Measurements from ENCODE around the gene RRP1B.

Gene RRP1B

GRCh38 chr21:43624339-43624738, 35.0 kb upstream of the RRP1B start:
- peaks cover 11% of the 10 kb centered on the region for H3K4me1 ChIP-seq (ENCODE audit: insufficient read depth, low read length)
- no peaks in the 10 kb centered on the region for H3K27me3 ChIP-seq (ENCODE audit: insufficient read depth, low read length, poor library complexity)
- no peak overlapping the region for H2AFZ ChIP-seq (ENCODE audit: low read depth, low read length)
- no peaks in the 10 kb centered on the region for H4K20me1 ChIP-seq (ENCODE audit: insufficient read depth, low read length)
- H3K79me2 ChIP-seq (ENCODE audit: insufficient read depth, low read length), result no peaks in the 10 kb centered on the region
- TF ChIP-seq EZH2 (IDR thresholded peaks at IDR 0.05; ENCODE audit: borderline replicate concordance, low read depth, low read length, severe bottlenecking) (no peak), CTCF (IDR thresholded peaks at IDR 0.05; ENCODE audit: borderline replicate concordance, extremely low read depth, low read length, poor library complexity, severe bottlenecking) (no peak)
- H3K4me2 ChIP-seq (ENCODE audit: insufficient read depth, low read length), result no peak overlapping the region
- H3K27ac ChIP-seq (ENCODE audit: low read length), result no peak overlapping the region
- peaks cover 6% of the 10 kb centered on the region for H3K9me3 ChIP-seq (ENCODE audit: insufficient read depth, low read length, severe bottlenecking)
- H3K9ac ChIP-seq (ENCODE audit: low read depth, low read length), result no peak overlapping the region
- ATAC-seq (ENCODE audit: insufficient read depth, low read depth) (no peak), DNase-seq (no peak)
- no peak overlapping the region for H3K4me3 ChIP-seq (ENCODE audit: low read depth in 1 of 2, low read length in 2 of 2)
- no peaks in the 10 kb centered on the region; the same call in 1 of the 2 replicates for H3K36me3 ChIP-seq (ENCODE audit: insufficient read depth, low read length)

- no peak overlapping the region for H3K4me2 ChIP-seq (ENCODE audit: insufficient read depth, low read length)
- H3K79me2 ChIP-seq (ENCODE audit: insufficient read depth, low read length), result no peaks in the 10 kb centered on the region
- H4K20me1 ChIP-seq (ENCODE audit: insufficient read depth, low read length), result no peaks in the 10 kb centered on the region
- no peak for DNase-seq
- no peak overlapping the region for H2AFZ ChIP-seq (ENCODE audit: low read depth, low read length)
- H3K36me3 ChIP-seq (ENCODE audit: insufficient read depth, low read length), result no peaks in the 10 kb centered on the region
- no peak overlapping the region for H3K9ac ChIP-seq (ENCODE audit: low read depth, low read length)
- peaks cover 11% of the 10 kb centered on the region for H3K4me1 ChIP-seq (ENCODE audit: insufficient read depth, low read length)
- no peak overlapping the region for H3K4me3 ChIP-seq (ENCODE audit: low read depth in 1 of 2, low read length in 2 of 2)
- H3K9me3 ChIP-seq (ENCODE audit: insufficient read depth, low read length, severe bottlenecking), result peaks cover 6% of the 10 kb centered on the region
- TF ChIP-seq CTCF (IDR thresholded peaks at IDR 0.05; ENCODE audit: borderline replicate concordance, extremely low read depth, low read length, poor library complexity, severe bottlenecking), result no peak
- no peak for ATAC-seq (ENCODE audit: insufficient read depth, low read depth)
- no peak overlapping the region for H3K27ac ChIP-seq (ENCODE audit: low read length)
- H3K27me3 ChIP-seq (ENCODE audit: insufficient read depth, low read length, poor library complexity), result no peaks in the 10 kb centered on the region
These were observed 33.0 kb upstream of the RRP1B start for GRCh38 chr21:43626390-43626789.

GRCh38 chr21:43627527-43627926, 31.8 kb upstream of the RRP1B start:
- H4K20me1 ChIP-seq (ENCODE audit: insufficient read depth, low read length), result no peaks in the 10 kb centered on the region
- DNase-seq (no peak), ATAC-seq (ENCODE audit: insufficient read depth, low read depth) (no peak)
- no peaks in the 10 kb centered on the region for H3K79me2 ChIP-seq (ENCODE audit: insufficient read depth, low read length)
- H3K4me2 ChIP-seq (ENCODE audit: insufficient read depth, low read length), result no peak overlapping the region
- H3K9me3 ChIP-seq (ENCODE audit: insufficient read depth, low read length, severe bottlenecking), result peaks cover 6% of the 10 kb centered on the region
- no peak overlapping the region for H3K9ac ChIP-seq (ENCODE audit: low read depth, low read length)
- H3K4me1 ChIP-seq (ENCODE audit: insufficient read depth, low read length), result peaks cover 5% of the 10 kb centered on the region
- no peaks in the 10 kb centered on the region for H3K27me3 ChIP-seq (ENCODE audit: insufficient read depth, low read length, poor library complexity)
- H3K27ac ChIP-seq (ENCODE audit: low read length), result no peak overlapping the region
- H3K4me3 ChIP-seq (ENCODE audit: low read depth in 1 of 2, low read length in 2 of 2), result no peak overlapping the region
- H3K36me3 ChIP-seq (ENCODE audit: insufficient read depth, low read length), result no peaks in the 10 kb centered on the region
- TF ChIP-seq EZH2 (IDR thresholded peaks at IDR 0.05; ENCODE audit: borderline replicate concordance, low read depth, low read length, severe bottlenecking) (no peak), CTCF (IDR thresholded peaks at IDR 0.05; ENCODE audit: borderline replicate concordance, extremely low read depth, low read length, poor library complexity, severe bottlenecking) (no peak)
- H2AFZ ChIP-seq (ENCODE audit: low read depth, low read length), result no peak overlapping the region
